Peyer's patch (tissue), 4 donors: ENCODE data around the gene TNFRSF18.

Experiments
- POLR2A ChIP-seq, 2 donors: fragments of 450-650 bp; IDR thresholded peaks; one replicate each; pipeline ENCODE4 v1.5.1; 2017; ENCODE audit warnings: antibody characterized with exemption in 2 of 2, mild to moderate bottlenecking in 2 of 2, moderate library complexity in 2 of 2
- TF ChIP-seq, protein P1 (sequence below), 6 experiments: fragments of 450-650 bp in 4 of 6; fragments of 200-600 bp in 2 of 6; sonication (generic) in 1 of 6; IDR thresholded peaks; one replicate each; pipeline ENCODE4 v1.5.1; 2017 to 2019; ENCODE audit warnings: antibody characterized with exemption in 6 of 6, mild to moderate bottlenecking in 3 of 6, moderate library complexity in 1 of 6

- no peak for TF ChIP-seq POLR2A (IDR thresholded peaks at IDR 0.05)
- TF ChIP-seq, protein P1, sequence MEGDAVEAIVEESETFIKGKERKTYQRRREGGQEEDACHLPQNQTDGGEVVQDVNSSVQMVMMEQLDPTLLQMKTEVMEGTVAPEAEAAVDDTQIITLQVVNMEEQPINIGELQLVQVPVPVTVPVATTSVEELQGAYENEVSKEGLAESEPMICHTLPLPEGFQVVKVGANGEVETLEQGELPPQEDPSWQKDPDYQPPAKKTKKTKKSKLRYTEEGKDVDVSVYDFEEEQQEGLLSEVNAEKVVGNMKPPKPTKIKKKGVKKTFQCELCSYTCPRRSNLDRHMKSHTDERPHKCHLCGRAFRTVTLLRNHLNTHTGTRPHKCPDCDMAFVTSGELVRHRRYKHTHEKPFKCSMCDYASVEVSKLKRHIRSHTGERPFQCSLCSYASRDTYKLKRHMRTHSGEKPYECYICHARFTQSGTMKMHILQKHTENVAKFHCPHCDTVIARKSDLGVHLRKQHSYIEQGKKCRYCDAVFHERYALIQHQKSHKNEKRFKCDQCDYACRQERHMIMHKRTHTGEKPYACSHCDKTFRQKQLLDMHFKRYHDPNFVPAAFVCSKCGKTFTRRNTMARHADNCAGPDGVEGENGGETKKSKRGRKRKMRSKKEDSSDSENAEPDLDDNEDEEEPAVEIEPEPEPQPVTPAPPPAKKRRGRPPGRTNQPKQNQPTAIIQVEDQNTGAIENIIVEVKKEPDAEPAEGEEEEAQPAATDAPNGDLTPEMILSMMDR (IDR thresholded peaks at IDR 0.05) = no peak
Measured at GRCh38 chr1:1187938-1188337, 18.5 kb downstream of the TNFRSF18 start.
